HG02759 (cell line): ENCODE data around the gene CLDN25.
"Not testable (repeated sequence)": the region's sequence is repeated elsewhere in the genome, so short reads cannot be mapped to it uniquely, and the experiment has no call there.

Experiments used
- ATAC-seq: cut with Tn5 transposase; IDR thresholded peaks from one replicate; pipeline ENCODE4 v1.9.1; 2021; ENCODE audit warnings: mild to moderate bottlenecking, moderate library complexity; ENCODE audit not compliant: unreplicated experiment

The CLDN25 gene

GRCh38 chr11:113779496-113779895, at the start of gene CLDN25:
Gene CLDN25 (plus strand): TSS chr11:113779796. CDS start chr11:113779796, 0 bp downstream.
- ATAC-seq, result no peak

GRCh38 chr11:113730887-113731726, 48.5 kb upstream of the CLDN25 start:
- no peak for ATAC-seq

- no peak for ATAC-seq
Observed at GRCh38 chr11:113732092-113732491, 47.5 kb upstream of the CLDN25 start.

GRCh38 chr11:113736323-113736722, 43.3 kb upstream of the CLDN25 start:
- no peak for ATAC-seq

GRCh38 chr11:113752932-113753331, 26.7 kb upstream of the CLDN25 start:
- no peak for ATAC-seq

- no peak for ATAC-seq
Observed at GRCh38 chr11:113760241-113760640, 19.4 kb upstream of the CLDN25 start.

GRCh38 chr11:113763040-113763439, 16.6 kb upstream of the CLDN25 start:
- not testable (repeated sequence) for ATAC-seq

GRCh38 chr11:113764527-113765219, 14.9 kb upstream of the CLDN25 start:
- ATAC-seq, result no peak

GRCh38 chr11:113771964-113772363, 7.6 kb upstream of the CLDN25 start:
- ATAC-seq, result no peak

GRCh38 chr11:113773092-113773415, 6.5 kb upstream of the CLDN25 start:
- no peak for ATAC-seq

- peak; percentile 99 for ATAC-seq
Observed at GRCh38 chr11:113773416-113774173, 6.0 kb upstream of the CLDN25 start, which contains the start of gene ZW10. Gene ZW10 (minus strand): TSS chr11:113773692. CDS start chr11:113773666, 26 bp downstream.

GRCh38 chr11:113774174-113774503, 5.5 kb upstream of the CLDN25 start:
- ATAC-seq, result no peak

GRCh38 chr11:113778111-113778910, 1.3 kb upstream of the CLDN25 start:
- no peak for ATAC-seq

- ATAC-seq, result no peak
Observed at GRCh38 chr11:113781682-113782081, 2.1 kb downstream of the CLDN25 start.

GRCh38 chr11:113782134-113782533, 2.5 kb downstream of the CLDN25 start:
- ATAC-seq, result no peak

GRCh38 chr11:113789016-113789415, 9.4 kb downstream of the CLDN25 start:
- not testable (repeated sequence) for ATAC-seq

GRCh38 chr11:113789675-113790320, 10.2 kb downstream of the CLDN25 start:
- ATAC-seq, result no peak

- no peak for ATAC-seq
Observed at GRCh38 chr11:113796663-113797259, 17.2 kb downstream of the CLDN25 start.

- ATAC-seq, result no peak
Observed at GRCh38 chr11:113802621-113803020, 23.0 kb downstream of the CLDN25 start.

GRCh38 chr11:113805640-113806039, 26.0 kb downstream of the CLDN25 start:
- no peak for ATAC-seq
